ENCODE results near the gene GJA4. TPM values are rescaled to one million over a fixed set of nuclear protein-coding genes. Genes with fewer than 3 reads are reported as not detected.

GJA4 gene
- total and polyA plus RNA-seq, 2 of the 13 experiments (the other 11 are each of a cell fraction or from before 2014, with no cell fraction given): not detected

GRCh38 chr1:34806396-34806795 is 13.6 kb downstream of the GJA4 start (continued):
- TF ChIP-seq ZNF101 (CRISPR knock-in tag; IDR thresholded peaks at IDR 0.05; ENCODE audit: borderline replicate concordance, low read depth) (no peak), ZNF121 (CRISPR knock-in tag; IDR thresholded peaks at IDR 0.05) (no peak), GFI1 (CRISPR knock-in tag; IDR thresholded peaks at IDR 0.05; ENCODE audit: borderline replicate concordance) (no peak), ZNF790 (CRISPR knock-in tag; IDR thresholded peaks at IDR 0.05; ENCODE audit: borderline replicate concordance) (no peak), WIZ (CRISPR knock-in tag; IDR thresholded peaks at IDR 0.05) (no peak), MAF1 (CRISPR knock-in tag; IDR thresholded peaks at IDR 0.05; ENCODE audit: borderline replicate concordance) (no peak), RAD51 (IDR thresholded peaks at IDR 0.05; ENCODE audit: borderline replicate concordance) (no peak), TSC22D2 (CRISPR knock-in tag; IDR thresholded peaks at IDR 0.05; ENCODE audit: borderline replicate concordance) (no peak)
- TF ChIP-seq, protein P1, sequence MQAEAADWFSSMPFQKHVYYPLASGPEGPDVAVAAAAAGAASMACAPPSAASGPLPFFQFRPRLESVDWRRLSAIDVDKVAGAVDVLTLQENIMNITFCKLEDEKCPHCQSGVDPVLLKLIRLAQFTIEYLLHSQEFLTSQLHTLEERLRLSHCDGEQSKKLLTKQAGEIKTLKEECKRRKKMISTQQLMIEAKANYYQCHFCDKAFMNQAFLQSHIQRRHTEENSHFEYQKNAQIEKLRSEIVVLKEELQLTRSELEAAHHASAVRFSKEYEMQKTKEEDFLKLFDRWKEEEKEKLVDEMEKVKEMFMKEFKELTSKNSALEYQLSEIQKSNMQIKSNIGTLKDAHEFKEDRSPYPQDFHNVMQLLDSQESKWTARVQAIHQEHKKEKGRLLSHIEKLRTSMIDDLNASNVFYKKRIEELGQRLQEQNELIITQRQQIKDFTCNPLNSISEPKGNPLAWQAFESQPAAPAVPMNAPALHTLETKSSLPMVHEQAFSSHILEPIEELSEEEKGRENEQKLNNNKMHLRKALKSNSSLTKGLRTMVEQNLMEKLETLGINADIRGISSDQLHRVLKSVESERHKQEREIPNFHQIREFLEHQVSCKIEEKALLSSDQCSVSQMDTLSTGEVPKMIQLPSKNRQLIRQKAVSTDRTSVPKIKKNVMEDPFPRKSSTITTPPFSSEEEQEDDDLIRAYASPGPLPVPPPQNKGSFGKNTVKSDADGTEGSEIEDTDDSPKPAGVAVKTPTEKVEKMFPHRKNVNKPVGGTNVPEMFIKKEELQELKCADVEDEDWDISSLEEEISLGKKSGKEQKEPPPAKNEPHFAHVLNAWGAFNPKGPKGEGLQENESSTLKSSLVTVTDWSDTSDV (CRISPR knock-in tag; IDR thresholded peaks at IDR 0.05): no peak
- TF ChIP-seq, protein P2, sequence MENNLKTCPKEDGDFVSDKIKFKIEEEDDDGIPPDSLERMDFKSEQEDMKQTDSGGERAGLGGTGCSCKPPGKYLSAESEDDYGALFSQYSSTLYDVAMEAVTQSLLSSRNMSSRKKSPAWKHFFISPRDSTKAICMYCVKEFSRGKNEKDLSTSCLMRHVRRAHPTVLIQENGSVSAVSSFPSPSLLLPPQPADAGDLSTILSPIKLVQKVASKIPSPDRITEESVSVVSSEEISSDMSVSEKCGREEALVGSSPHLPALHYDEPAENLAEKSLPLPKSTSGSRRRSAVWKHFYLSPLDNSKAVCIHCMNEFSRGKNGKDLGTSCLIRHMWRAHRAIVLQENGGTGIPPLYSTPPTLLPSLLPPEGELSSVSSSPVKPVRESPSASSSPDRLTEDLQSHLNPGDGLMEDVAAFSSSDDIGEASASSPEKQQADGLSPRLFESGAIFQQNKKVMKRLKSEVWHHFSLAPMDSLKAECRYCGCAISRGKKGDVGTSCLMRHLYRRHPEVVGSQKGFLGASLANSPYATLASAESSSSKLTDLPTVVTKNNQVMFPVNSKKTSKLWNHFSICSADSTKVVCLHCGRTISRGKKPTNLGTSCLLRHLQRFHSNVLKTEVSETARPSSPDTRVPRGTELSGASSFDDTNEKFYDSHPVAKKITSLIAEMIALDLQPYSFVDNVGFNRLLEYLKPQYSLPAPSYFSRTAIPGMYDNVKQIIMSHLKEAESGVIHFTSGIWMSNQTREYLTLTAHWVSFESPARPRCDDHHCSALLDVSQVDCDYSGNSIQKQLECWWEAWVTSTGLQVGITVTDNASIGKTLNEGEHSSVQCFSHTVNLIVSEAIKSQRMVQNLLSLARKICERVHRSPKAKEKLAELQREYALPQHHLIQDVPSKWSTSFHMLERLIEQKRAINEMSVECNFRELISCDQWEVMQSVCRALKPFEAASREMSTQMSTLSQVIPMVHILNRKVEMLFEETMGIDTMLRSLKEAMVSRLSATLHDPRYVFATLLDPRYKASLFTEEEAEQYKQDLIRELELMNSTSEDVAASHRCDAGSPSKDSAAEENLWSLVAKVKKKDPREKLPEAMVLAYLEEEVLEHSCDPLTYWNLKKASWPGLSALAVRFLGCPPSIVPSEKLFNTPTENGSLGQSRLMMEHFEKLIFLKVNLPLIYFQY (CRISPR knock-in tag; IDR thresholded peaks at IDR 0.05; ENCODE audit: borderline replicate concordance): no peak

Data from HepG2 (cell line).